Cardiac septum (tissue), 1 donor: ENCODE data around the gene DOLPP1. TPM values are rescaled to one million over a fixed set of nuclear protein-coding genes. Genes with fewer than 3 reads are reported as not detected.

Experiments
- DNase-seq: peaks from one replicate; pipeline ENCODE4 v3.0.0-alpha.2; 2020; ENCODE audit warnings: low spot score
- intact Hi-C: fragments of 100-400 bp; cut with DNase I; formaldehyde crosslinking; loops from one replicate; pipeline ENCODE4 v1.14.0; 2022
- total RNA-seq: library from RNA; stranded (reverse); fragmentation: NEBNext Ultra II Directional; extraction: Animal tissue kit (Norgen Biotek cat#: 25700); gene quantifications from one replicate; pipeline ENCODE4 v1.2.1, GENCODE V29; 2021
- donor health status: DM: no; HTN: no; CAD: no.

Gene DOLPP1
- total RNA-seq, 1 donor from 2014 or later: 4.8 TPM

GRCh38 chr9:129059796-129060785, 20.8 kb upstream of the DOLPP1 start:
- no peak for DNase-seq
- intact Hi-C loops: no loop called here

GRCh38 chr9:129060991-129061390, 19.9 kb upstream of the DOLPP1 start:
- no peak for DNase-seq
- intact Hi-C loops: no loop called here

DNA sequence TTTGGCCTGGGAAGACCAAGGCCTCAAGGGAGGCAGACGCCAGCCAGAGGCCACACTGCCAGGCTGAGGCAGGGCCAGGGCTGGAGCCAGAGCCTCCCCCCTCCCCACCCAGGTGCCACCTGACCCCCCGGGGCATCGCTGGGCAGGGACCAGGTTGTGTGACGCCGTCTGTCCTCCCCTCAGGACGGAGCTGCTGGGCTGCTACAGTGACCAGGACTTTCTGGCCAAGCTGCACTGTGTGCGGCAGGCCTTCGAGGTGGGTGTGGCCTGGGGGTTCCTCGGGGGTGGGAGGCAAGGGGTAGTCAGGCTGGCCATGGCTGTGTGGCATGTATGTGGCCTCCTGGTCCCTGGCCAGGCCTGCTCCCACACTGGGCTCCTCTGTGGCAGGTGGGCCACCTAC, 17.9 kb upstream of the DOLPP1 start:
- intact Hi-C loops: no loop called here
- no peak for DNase-seq

GRCh38 chr9:129064499-129064908, 16.4 kb upstream of the DOLPP1 start:
- intact Hi-C loops: no loop called here

GRCh38 chr9:129068110-129068509, 12.8 kb upstream of the DOLPP1 start:
- DNase-seq: no peak
- intact Hi-C loops: no loop called here

More at GRCh38 chr9:129064499-129064908, 16.4 kb upstream of the DOLPP1 start:
- DNase-seq: no peak

GRCh38 chr9:129068990-129069861, 11.7 kb upstream of the DOLPP1 start:
- peak; percentile 92 for DNase-seq
- intact Hi-C loops: no loop called here

GRCh38 chr9:129069862-129070641, 10.9 kb upstream of the DOLPP1 start:
- intact Hi-C loops: no loop called here
- no peak for DNase-seq

DNA sequence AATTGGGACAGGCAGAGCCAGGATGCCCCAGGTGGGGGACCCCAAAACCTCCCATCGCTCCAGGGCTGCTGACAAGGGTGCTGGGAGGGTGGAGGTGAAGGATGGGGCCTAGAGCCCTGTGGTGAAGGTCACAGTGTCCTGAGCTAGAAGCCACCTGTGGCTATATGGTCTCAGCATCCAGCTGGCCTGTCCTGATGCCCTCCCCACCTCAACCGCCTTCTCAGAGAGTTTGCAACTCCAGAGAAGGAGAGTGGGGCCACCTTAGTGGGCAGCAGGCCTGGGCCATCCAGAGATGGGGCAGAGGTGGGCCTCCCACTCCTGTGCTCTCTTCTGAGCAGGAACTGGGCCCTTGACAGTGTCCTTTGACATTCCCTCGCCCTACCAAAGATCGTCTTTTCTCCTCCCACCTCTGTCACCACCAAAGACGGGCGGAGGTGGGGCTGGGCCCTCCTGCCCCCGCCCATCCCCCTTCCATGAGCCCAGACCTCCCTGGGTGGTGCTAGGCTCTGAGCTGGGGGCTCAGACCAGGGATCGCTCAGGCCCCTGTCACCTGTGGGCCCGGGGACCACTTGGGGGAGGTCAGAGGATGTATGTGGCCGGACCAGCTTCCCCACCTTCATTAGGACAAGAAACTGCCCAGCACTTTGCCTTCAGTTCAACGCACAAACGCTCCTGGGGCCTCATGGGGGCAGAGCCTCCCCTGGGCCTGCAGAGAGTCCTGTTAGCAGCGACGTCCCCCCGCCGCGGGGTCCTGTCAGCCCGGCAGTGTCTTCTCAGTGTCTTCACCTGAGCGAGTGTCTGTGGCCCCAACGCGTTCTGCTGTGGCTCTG, 10.0 kb upstream of the DOLPP1 start:
- no peak for DNase-seq
- intact Hi-C loops: no loop called here

GRCh38 chr9:129071526-129072126, 9.3 kb upstream of the DOLPP1 start:
- no peak for DNase-seq
- intact Hi-C loops: no loop called here

DNA sequence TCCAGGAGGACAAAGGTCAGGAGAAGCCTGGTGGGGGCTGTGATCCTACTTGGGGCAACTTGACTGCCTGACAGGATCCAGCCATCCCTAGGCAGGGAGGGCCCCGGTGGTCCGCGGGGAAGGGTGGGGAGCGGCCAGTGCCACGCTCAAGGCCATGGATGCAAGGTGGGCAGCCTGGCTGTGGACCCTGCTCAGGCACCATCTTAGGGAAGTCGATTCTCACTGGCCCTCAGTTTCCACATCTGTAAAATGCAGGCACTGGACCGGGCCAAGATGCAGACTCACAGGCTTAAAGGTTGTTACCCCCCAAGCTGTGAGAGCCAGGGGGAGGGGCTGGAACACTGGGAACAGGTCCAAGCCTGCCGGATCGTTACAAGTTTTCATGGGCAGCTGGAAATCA, 8.7 kb upstream of the DOLPP1 start:
- DNase-seq: no peak
- intact Hi-C loops: no loop called here

DNA sequence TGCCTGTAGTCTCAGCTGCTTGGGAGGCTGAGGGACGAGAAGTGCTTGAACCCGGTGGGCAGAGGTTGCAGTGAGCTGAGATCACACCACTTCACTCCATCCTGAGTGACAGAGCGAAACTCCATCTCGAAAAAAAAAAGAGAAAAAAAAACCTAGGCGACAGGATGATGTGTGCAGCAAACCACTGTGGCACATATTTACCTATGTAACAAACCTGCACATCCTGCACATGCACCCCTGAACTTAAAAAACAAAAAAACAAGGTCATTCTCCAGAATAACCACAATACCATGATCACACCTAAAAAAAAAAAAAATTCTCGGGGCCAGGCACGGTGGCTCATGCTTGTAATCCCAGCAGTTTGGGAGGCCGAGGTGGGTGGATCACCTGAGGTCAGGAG, 7.5 kb upstream of the DOLPP1 start:
- intact Hi-C loops: no loop called here
- DNase-seq: no peak

DNA sequence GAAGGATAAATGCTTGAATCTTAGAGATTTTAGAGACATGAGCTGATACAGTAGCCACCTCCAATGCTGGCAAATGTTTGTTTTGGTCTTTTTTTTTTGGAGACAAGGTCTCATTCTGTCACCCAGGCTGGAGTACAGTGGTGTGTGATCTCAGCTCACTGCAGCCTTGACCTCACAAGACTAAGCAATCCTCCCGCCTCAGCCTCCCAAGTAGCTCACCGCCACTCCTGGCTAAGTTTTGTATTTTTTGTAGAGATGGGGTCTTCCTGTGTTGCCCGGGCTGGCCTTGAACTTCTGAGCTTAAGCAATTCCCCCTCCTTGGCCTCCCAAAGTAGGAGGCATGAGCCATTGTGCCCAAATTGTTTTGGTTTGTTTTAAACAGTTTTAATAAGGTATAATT, 6.8 kb upstream of the DOLPP1 start:
- intact Hi-C loops: no loop called here
- no peak for DNase-seq

- no peak for DNase-seq
- intact Hi-C loops: no loop called here
Measured at GRCh38 chr9:129075996-129076639, 4.8 kb upstream of the DOLPP1 start.

DNA sequence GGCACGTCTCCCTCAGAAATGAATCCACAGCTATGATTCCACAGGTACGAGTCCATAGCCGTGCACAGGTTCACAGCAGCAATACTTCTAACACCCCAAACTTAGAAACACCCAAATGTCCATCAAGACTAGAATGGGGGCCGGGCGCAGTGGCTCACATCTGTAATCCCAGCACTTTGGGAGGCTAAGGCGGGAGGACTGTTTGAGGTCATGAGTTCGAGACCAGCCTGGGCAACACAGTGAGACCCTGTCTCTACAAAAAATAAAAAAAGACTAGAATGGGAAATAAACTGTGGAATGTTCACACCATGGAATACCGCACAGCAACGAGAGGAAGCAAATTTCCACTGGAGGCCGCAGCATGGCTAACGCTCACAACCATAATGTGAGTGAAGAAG, 4.3 kb upstream of the DOLPP1 start:
- intact Hi-C loops: no loop called here
- no peak for DNase-seq

DNA sequence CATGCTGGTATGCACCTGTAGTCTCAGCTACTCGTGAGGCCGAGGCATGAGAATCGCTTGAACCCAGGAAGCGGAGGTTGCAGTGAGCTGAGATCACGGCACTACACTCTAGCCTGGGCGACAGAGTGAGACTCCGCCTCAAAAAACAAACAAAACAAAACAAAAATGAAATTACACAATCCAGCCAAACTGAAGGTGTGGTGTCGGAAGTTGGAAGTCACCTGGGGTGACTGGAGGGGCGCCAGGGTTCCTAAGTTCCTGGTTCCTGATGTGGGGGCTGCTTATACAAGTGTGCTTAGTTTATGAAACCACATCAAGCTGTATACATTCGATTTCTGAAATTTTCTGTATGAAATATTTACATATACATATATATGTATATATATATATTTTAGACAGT, 3.7 kb upstream of the DOLPP1 start:
- intact Hi-C loops: no loop called here
- no peak for DNase-seq

DNA sequence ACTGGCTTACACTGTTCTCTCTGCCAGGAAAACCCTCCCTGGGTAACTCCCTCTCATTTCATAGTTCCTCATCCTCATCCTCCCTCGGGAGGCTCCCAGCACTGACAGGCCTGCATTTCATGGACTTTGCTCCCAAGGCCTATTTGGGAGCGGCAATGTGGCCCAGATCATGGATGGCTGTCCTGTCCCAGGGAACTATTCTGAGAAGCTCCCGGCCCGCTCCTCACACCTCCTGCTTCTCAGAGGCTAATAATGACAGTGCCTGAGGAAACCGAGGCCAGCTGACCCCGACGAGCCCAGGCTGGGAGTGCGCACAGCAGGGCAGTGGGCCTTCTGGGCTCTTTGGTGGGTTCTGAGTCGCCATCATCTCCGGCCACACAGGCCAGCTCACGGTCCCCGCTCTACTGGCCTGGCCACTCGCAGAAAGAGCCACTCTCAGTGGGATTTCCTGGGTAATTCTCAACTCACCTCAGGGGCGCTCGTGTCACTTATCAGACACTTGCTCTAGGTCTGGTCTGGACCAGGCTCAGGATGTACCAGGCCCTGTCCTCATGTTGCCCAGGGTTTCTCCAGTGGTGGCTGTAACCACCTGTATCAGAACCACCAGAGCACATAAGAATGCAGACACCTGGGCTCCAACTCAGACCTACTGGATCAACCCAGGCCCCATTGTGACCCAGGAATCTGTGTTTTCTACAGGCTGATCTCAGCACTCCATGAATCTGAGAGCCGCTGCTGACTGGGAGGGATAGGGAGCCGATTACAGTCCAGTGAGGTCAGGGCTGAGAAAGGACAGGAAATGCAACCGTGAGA, 2.0 kb upstream of the DOLPP1 start:
- intact Hi-C loops: no loop called here
- DNase-seq: no peak

DNA sequence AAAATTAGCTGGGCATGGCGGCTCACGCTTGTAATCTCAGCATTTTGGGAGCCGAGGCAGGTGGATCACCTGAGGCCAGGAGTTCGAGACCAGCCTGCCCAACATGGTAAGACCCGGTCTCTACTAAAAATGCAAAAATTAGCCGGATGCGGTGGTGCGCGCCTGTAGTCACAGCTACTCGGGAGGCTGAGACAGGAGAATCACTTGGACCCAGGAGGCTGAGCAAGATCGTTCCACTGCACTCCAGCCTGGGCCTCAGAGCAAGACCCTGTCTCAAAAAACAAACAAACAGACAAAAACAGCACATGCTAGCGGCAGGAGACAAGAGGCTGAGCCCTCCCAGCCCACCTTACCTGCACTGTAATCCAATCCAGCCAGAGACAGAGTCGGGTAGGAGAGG, 1.1 kb upstream of the DOLPP1 start:
- intact Hi-C loops: no loop called here
- DNase-seq: no peak
